HPDE6-E6E7 (cell line): ENCODE measurements around the gene SMU1.
"Not testable (repeated sequence)": the region's sequence is repeated elsewhere in the genome, so short reads cannot be mapped to it uniquely, and the experiment has no call there.

Experiments
- DNase-seq: peaks from one replicate; pipeline ENCODE4 v3.0.0; 2011; ENCODE audit warnings: missing footprints; ENCODE audit errors: extremely low spot score

Gene SMU1

DNA sequence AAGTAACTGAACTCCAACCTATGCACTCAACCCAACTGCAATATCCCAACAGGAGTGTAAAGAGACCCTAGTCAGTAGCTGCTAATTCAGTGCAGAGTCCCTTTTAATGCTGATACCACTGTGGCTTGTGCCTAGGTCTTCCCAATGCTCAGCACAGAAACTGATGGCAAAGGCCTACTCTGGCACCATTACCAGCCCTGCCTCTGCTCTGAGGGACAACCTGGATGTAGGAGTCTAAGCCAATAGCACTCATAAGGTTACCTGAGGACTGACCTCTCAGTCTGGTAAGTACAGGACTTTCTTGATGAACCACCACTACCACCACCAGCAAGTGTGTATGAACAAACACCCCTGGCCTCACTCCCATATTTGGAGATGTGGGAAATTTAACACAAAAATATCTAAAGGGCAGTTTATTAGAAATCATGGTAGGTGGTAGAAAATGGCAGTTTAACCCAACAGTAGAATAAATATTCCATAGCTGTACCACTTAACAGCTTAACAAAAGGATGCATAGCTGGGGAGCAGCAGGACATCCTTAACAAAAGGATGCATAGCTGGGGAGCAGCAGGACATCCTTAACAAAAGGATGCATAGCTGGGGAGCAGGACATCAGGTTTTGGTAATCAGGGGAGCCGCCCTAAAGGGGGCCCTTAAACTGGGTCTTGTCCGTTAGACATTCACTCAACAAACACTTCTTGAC, 62.4 kb downstream of the SMU1 start:
- no peak for DNase-seq

DNA sequence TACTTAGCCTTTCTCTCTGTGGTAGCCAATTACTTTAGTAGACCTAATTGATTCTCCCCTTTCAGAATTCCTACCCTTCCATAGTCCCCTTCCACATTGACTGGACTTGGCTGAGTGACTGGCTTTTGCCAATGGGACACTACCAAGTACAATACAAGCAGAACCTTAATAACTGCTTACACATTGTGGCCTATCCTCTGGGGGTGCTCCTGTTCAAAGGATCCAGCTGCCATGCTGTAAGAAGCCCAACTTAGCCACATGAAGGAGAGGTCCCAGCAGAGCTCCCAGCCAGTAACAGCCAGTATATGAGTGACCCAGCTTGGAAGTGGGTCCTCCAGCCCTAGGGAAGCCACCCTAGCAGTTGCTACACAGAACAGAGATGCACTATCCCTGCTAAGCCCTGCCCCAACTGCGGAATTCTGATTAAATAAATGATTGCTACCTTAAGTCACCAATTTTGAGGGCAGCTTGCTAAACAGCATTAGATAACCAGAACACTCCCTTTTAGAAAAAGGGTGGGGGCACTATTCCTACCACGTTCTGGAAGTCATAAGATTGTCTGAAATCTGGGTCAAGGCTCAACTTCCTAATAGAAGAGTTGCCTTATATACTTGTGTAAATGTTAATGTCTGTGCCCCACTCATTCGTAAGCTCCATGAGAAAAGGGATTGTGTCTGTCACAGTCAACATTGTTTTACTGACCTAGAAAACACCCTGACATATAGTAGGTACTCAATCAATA, 64.0 kb downstream of the SMU1 start:
- DNase-seq = no peak

DNA sequence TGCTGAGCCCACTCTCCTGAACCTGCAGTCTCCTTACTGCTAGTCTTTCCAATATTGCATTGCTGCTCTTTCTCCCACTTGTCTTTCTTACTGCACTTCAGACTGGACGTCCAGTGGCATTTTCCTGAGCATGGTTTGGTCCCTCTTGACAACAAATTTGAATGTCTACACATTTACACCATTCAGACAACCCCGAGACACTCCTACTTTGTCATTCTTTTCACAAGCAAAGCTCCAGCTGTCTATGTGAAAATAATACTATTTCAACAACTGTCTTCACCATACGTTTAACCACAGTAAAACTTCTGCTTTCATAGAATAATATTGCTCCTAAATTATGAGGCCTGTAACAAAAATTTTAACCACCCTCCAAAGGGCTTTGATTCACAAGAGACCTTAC, 64.6 kb downstream of the SMU1 start:
- no peak for DNase-seq

DNA sequence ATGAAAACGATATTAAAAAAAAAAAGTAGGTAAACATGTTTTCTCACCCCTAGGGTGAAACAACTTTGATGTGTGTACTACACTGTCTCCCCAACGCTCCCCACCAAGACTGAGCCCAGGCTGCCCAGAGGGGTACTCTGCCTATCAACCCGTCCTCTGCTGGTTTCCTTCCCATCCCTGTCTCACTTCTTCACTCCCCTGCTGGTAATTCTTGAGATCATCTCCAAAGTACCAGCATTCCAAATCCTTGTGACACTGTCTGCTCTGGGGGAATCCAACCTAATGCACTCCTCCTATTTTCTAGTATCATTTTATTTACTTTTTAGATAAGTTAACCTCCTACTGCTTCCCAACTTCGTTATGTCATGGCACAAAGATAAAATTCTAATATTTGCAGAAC, 68.7 kb downstream of the SMU1 start:
- no peak for DNase-seq

GRCh38 chr9:33005335-33005734, 71.1 kb downstream of the SMU1 start:
- not testable (repeated sequence) for DNase-seq

- not testable (repeated sequence) for DNase-seq
These were observed 75.8 kb downstream of the SMU1 start for GRCh38 chr9:33000682-33001055.

DNA sequence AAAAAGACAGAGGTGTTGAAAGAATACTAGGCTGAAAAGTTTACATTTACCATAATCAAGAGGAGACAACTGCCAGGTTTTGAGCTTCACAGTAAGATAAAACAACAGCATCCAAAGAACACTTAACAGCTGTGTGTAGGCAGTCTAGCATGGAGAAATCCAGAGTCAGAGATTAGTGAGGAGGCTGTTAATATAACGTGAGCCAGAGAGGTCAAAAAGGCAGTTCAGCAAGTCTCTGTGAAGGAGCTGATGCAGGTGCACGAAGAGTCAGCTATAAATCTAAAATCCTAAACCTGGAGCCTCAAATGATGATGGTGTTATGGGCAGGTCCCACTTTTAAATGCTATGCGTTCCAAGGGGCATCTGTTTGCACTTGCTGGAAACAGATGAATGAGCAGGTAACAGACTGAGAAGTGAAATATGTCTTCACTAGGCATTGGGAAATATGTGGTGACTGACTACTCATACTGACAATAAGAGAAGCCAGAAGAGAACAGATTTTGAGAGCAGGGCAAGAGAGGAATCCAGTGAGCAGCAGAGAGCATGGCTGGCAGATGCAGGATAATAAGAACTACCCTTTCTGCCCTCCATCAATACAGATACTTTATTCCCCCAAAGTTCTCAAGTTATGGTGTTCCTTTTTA, 83.8 kb downstream of the SMU1 start:
- no peak for DNase-seq

- DNase-seq = no peak
These were observed 84.4 kb downstream of the SMU1 start for GRCh38 chr9:32991897-32992594.
